Astrocyte (in vitro differentiated cells and primary cell): Measurements from ENCODE around the gene SYPL2. TPM values are rescaled to one million over a fixed set of nuclear protein-coding genes. Genes with fewer than 3 reads are reported as not detected.

ENCODE experiments used
- DNase-seq: peaks from one replicate; pipeline ENCODE4 v3.0.0-alpha.2; 2010; ENCODE audit warnings: low read depth
- FAIRE-seq: peaks from 2 replicates; lab custom pipeline; 2011; peaks lifted over from hg19 to GRCh38; lab: Jason Lieb, UNC
- H2AFZ ChIP-seq: 2 replicates; pipeline ENCODE4 v1.6.0; 2012; ENCODE audit warnings: low read depth, low read length, inconsistent platforms
- H3K27ac ChIP-seq: 2 replicates; pipeline ENCODE4 v1.5.1; 2011; ENCODE audit warnings: low read depth, low read length, inconsistent platforms
- H3K27me3 ChIP-seq: 2 replicates; pipeline ENCODE4 v1.6.0; 2011; ENCODE audit warnings: low read length, inconsistent platforms; ENCODE audit not compliant: insufficient read depth
- H3K36me3 ChIP-seq: 2 replicates; pipeline ENCODE4 v1.5.1; 2011; ENCODE audit warnings: low read length, inconsistent platforms; ENCODE audit not compliant: insufficient read depth
- H3K4me1 ChIP-seq: 2 replicates; pipeline ENCODE4 v1.5.1; 2011; ENCODE audit warnings: low read length, inconsistent platforms; ENCODE audit not compliant: insufficient read depth
- H3K4me2 ChIP-seq: 2 replicates; pipeline ENCODE4 v1.6.0; 2012; ENCODE audit warnings: low read length, inconsistent platforms
- H3K4me3 ChIP-seq: 2 replicates; pipeline ENCODE4 v1.5.1; 2011; ENCODE audit warnings: low read depth, mild to moderate bottlenecking, low read length, inconsistent platforms; ENCODE audit not compliant: insufficient read depth
- H3K79me2 ChIP-seq: 2 replicates; pipeline ENCODE4 v1.6.0; 2012; ENCODE audit warnings: mild to moderate bottlenecking, low read length, inconsistent platforms; ENCODE audit not compliant: insufficient read depth
- H3K9ac ChIP-seq: 2 replicates; pipeline ENCODE4 v1.6.0; 2012; ENCODE audit warnings: mild to moderate bottlenecking, low read length, inconsistent platforms
- H3K9me3 ChIP-seq: 2 replicates; pipeline ENCODE4 v1.5.1; 2012; ENCODE audit warnings: low read depth, mild to moderate bottlenecking, low read length, inconsistent platforms; ENCODE audit not compliant: insufficient read depth
- H4K20me1 ChIP-seq: 2 replicates; pipeline ENCODE4 v1.6.0; 2012; ENCODE audit warnings: low read length, inconsistent platforms; ENCODE audit not compliant: insufficient read depth
- H3K27ac Mint-ChIP-seq: one replicate; pipeline ENCODE4 v1.8.0; 2021; ENCODE audit warnings: mild to moderate bottlenecking, mixed read lengths; ENCODE audit not compliant: unreplicated experiment
- H3K27me3 Mint-ChIP-seq: one replicate; pipeline ENCODE4 v1.8.0; 2021; ENCODE audit warnings: low read depth, mixed read lengths; ENCODE audit not compliant: unreplicated experiment
- H3K36me3 Mint-ChIP-seq: one replicate; pipeline ENCODE4 v1.8.0; 2021; ENCODE audit warnings: low read depth, mixed read lengths; ENCODE audit not compliant: unreplicated experiment
- H3K4me1 Mint-ChIP-seq: one replicate; pipeline ENCODE4 v1.8.0; 2021; ENCODE audit warnings: low read depth, mixed read lengths; ENCODE audit not compliant: unreplicated experiment
- H3K4me3 Mint-ChIP-seq: one replicate; pipeline ENCODE4 v1.8.0; 2021; ENCODE audit warnings: mild to moderate bottlenecking, moderate library complexity, mixed read lengths; ENCODE audit not compliant: unreplicated experiment
- H3K9me3 Mint-ChIP-seq: one replicate; pipeline ENCODE4 v1.8.0; 2021; ENCODE audit warnings: mild to moderate bottlenecking, mixed read lengths; ENCODE audit not compliant: unreplicated experiment
- EZH2 ChIP-seq: IDR thresholded peaks from 2 replicates; pipeline ENCODE4 v1.6.1; 2012; ENCODE audit warnings: mild to moderate bottlenecking, low read length, inconsistent platforms; ENCODE audit not compliant: insufficient read depth
- total RNA-seq: library from RNA; stranded (reverse); gene quantifications from 2 replicates; pipeline ENCODE4 v1.2.1, GENCODE V29; 2021
- TF ChIP-seq, protein P1 (sequence below): IDR thresholded peaks from 2 replicates; pipeline ENCODE4 v1.5.1; 2011; ENCODE audit warnings: low read depth, mild to moderate bottlenecking, inconsistent platforms, low read length, moderate library complexity; ENCODE audit not compliant: insufficient read depth

SYPL2 gene
- total RNA-seq, 1 donor from 2014 or later, result 0.70 TPM

- H4K20me1 ChIP-seq, result no peaks in the 10 kb centered on the region
- FAIRE-seq (no peak), DNase-seq (no peak)
- peaks cover 12% of the 10 kb centered on the region for H3K4me1 Mint-ChIP-seq
- peak overlapping the region; percentile 85 for H2AFZ ChIP-seq
- H3K36me3 ChIP-seq, result peaks cover 7% of the 10 kb centered on the region
- no peaks in the 10 kb centered on the region for H3K9me3 ChIP-seq
- H3K4me1 ChIP-seq, result peaks cover 6% of the 10 kb centered on the region
- no peaks in the 10 kb centered on the region for H3K9me3 Mint-ChIP-seq
- H3K36me3 Mint-ChIP-seq, result peaks cover 9% of the 10 kb centered on the region
- peaks cover 15% of the 10 kb centered on the region for H3K27me3 Mint-ChIP-seq
- H3K4me3 Mint-ChIP-seq, result peak overlapping the region; percentile 95
- H3K4me2 ChIP-seq, result peak overlapping the region; percentile 99
- H3K4me3 ChIP-seq, result peak overlapping the region; percentile 84
- peak overlapping the region; percentile 88 for H3K27ac Mint-ChIP-seq
- H3K27me3 ChIP-seq, result peaks cover 14% of the 10 kb centered on the region
- peaks cover 18% of the 10 kb centered on the region for H3K79me2 ChIP-seq
- peak overlapping the region; percentile 90 for H3K9ac ChIP-seq
- peak overlapping the region; percentile 87 for H3K27ac ChIP-seq
- TF ChIP-seq, protein P1, sequence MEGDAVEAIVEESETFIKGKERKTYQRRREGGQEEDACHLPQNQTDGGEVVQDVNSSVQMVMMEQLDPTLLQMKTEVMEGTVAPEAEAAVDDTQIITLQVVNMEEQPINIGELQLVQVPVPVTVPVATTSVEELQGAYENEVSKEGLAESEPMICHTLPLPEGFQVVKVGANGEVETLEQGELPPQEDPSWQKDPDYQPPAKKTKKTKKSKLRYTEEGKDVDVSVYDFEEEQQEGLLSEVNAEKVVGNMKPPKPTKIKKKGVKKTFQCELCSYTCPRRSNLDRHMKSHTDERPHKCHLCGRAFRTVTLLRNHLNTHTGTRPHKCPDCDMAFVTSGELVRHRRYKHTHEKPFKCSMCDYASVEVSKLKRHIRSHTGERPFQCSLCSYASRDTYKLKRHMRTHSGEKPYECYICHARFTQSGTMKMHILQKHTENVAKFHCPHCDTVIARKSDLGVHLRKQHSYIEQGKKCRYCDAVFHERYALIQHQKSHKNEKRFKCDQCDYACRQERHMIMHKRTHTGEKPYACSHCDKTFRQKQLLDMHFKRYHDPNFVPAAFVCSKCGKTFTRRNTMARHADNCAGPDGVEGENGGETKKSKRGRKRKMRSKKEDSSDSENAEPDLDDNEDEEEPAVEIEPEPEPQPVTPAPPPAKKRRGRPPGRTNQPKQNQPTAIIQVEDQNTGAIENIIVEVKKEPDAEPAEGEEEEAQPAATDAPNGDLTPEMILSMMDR, result no peak
- no peak for TF ChIP-seq EZH2
These were observed 18.2 kb downstream of the SYPL2 start for GRCh38 chr1:109484519-109484975.

DNA sequence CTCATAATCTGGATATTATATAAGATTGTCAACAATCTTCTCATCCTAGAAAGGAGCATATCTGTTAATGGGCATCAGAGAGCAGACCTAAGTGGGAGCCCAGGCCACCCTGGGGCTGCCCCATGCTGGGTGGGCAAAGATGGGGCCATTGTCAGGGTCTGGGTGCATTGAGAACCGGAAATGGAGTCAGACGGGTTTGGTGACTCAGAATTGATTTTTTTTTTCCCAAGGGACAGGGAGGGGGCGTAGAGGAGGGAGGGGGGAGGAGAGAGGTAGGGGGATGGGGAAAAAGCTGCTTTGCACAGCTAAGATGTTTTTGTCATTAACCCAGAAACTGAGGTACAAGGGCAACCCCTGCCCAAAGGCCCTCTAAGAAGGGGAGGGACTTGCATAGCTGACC is 18.7 kb downstream of the SYPL2 start:
- H3K27me3 ChIP-seq, result peaks cover 14% of the 10 kb centered on the region
- H3K9ac ChIP-seq, result peak overlapping the region; percentile 90
- H4K20me1 ChIP-seq, result no peaks in the 10 kb centered on the region
- H3K36me3 ChIP-seq, result peaks cover 7% of the 10 kb centered on the region
- H3K79me2 ChIP-seq, result peaks cover 18% of the 10 kb centered on the region
- H3K27me3 Mint-ChIP-seq, result peaks cover 10% of the 10 kb centered on the region
- H3K9me3 ChIP-seq, result no peaks in the 10 kb centered on the region
- FAIRE-seq, result no peak
- TF ChIP-seq EZH2, result no peak
- TF ChIP-seq, protein P1, result no peak
- H3K9me3 Mint-ChIP-seq, result no peaks in the 10 kb centered on the region
- H3K4me3 Mint-ChIP-seq, result peak overlapping the region; percentile 95
- H3K4me3 ChIP-seq, result peak overlapping the region; percentile 84
- H3K4me1 ChIP-seq, result peaks cover 6% of the 10 kb centered on the region
- peak overlapping the region; percentile 85 for H2AFZ ChIP-seq
- H3K36me3 Mint-ChIP-seq, result peaks cover 11% of the 10 kb centered on the region
- H3K4me1 Mint-ChIP-seq, result peaks cover 12% of the 10 kb centered on the region
- peak overlapping the region; percentile 88 for H3K27ac Mint-ChIP-seq
- no peak for DNase-seq
- no peak overlapping the region for H3K27ac ChIP-seq
- peak overlapping the region; percentile 99 for H3K4me2 ChIP-seq

- no peak overlapping the region for H3K4me2 ChIP-seq
- H3K9ac ChIP-seq, result no peak overlapping the region
- H3K4me3 ChIP-seq, result no peak overlapping the region
- H3K9me3 ChIP-seq, result no peaks in the 10 kb centered on the region
- H3K9me3 Mint-ChIP-seq, result no peaks in the 10 kb centered on the region
- peaks cover 7% of the 10 kb centered on the region for H3K36me3 ChIP-seq
- H3K27ac ChIP-seq, result no peak overlapping the region
- H3K4me1 ChIP-seq, result peaks cover 6% of the 10 kb centered on the region
- peaks cover 15% of the 10 kb centered on the region for H3K36me3 Mint-ChIP-seq
- peaks cover 18% of the 10 kb centered on the region for H3K79me2 ChIP-seq
- FAIRE-seq, result no peak
- no peak for DNase-seq
- H2AFZ ChIP-seq, result no peak overlapping the region
- H3K4me3 Mint-ChIP-seq, result no peak overlapping the region
- H3K27me3 ChIP-seq, result peaks cover 6% of the 10 kb centered on the region
- no peak overlapping the region for H3K27ac Mint-ChIP-seq
- H4K20me1 ChIP-seq, result no peaks in the 10 kb centered on the region
- H3K4me1 Mint-ChIP-seq, result peaks cover 12% of the 10 kb centered on the region
- peaks cover 2% of the 10 kb centered on the region for H3K27me3 Mint-ChIP-seq
- TF ChIP-seq, protein P1, result no peak
- no peak for TF ChIP-seq EZH2
These were observed 20.9 kb downstream of the SYPL2 start for GRCh38 chr1:109487261-109487660.
